ENCODE measurements around the gene SLC27A2.

SLC27A2 gene

GRCh38 chr15:50192164-50192563 lies 10.2 kb downstream of the SLC27A2 start:
- DNase-seq = no peak

GRCh38 chr15:50192926-50193620 lies 11.1 kb downstream of the SLC27A2 start:
- DNase-seq = no peak

- no peak for DNase-seq
These were observed 20.0 kb downstream of the SLC27A2 start for GRCh38 chr15:50202003-50202402.

- no peak for DNase-seq
These were observed 24.0 kb downstream of the SLC27A2 start for GRCh38 chr15:50206020-50206419.

- no peak for DNase-seq
These were observed 27.8 kb downstream of the SLC27A2 start for GRCh38 chr15:50209809-50210208.

GRCh38 chr15:50210462-50211157 lies 28.6 kb downstream of the SLC27A2 start:
- DNase-seq = no peak

- no peak for DNase-seq
These were observed 36.3 kb downstream of the SLC27A2 start for GRCh38 chr15:50218291-50218690.

- no peak for DNase-seq
These were observed 36.7 kb downstream of the SLC27A2 start for GRCh38 chr15:50218691-50219090.

GRCh38 chr15:50219820-50220219 lies 37.8 kb downstream of the SLC27A2 start:
- peak; percentile 5 for DNase-seq

GRCh38 chr15:50222181-50222580 lies 40.2 kb downstream of the SLC27A2 start:
- DNase-seq = no peak

GRCh38 chr15:50224606-50225005 lies 42.6 kb downstream of the SLC27A2 start:
- peak; percentile 12 for DNase-seq

GRCh38 chr15:50225057-50225456 lies 43.1 kb downstream of the SLC27A2 start:
- DNase-seq = no peak

- no peak for DNase-seq
These were observed 43.9 kb downstream of the SLC27A2 start for GRCh38 chr15:50225938-50226337.

GRCh38 chr15:50227076-50227475 lies 45.1 kb downstream of the SLC27A2 start:
- peak; percentile 61 for DNase-seq

- DNase-seq = no peak
These were observed 46.9 kb downstream of the SLC27A2 start for GRCh38 chr15:50228866-50229265.

GRCh38 chr15:50229336-50229735 lies 47.3 kb downstream of the SLC27A2 start:
- no peak for DNase-seq

GRCh38 chr15:50231761-50232160 lies 49.8 kb downstream of the SLC27A2 start:
- no peak for DNase-seq

GRCh38 chr15:50232791-50233190 lies 50.8 kb downstream of the SLC27A2 start:
- DNase-seq = no peak

- no peak for DNase-seq
These were observed 51.3 kb downstream of the SLC27A2 start for GRCh38 chr15:50233192-50233736.

GRCh38 chr15:50234764-50235163 lies 52.8 kb downstream of the SLC27A2 start:
- no peak for DNase-seq

- DNase-seq = no peak
These were observed 53.8 kb downstream of the SLC27A2 start for GRCh38 chr15:50235794-50236193.

- no peak for DNase-seq
These were observed 54.4 kb downstream of the SLC27A2 start for GRCh38 chr15:50236433-50236832.

- DNase-seq = no peak
These were observed 56.3 kb downstream of the SLC27A2 start for GRCh38 chr15:50238255-50238654.
